ENCODE data around the gene VTCN1.

VTCN1 gene

DNA sequence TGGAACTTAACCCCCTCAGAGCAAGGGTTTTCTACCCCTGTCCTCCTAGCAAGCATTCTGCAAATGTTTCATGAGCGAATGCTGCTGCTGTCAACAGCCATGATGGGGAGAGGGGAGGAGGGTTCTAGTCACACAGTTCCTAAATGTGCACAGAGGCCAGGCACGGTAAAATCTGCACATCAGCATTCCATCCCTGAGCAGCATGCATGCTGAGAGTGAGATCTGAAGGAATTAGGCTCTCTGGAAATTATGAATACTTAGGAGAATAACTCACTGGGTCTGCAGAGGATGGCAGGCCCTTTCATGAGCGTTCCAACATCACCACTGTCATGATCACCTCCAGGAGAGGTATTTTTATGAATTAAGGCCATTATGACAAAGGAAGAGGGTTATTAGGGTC, 2.1 kb downstream of the VTCN1 start:
- no peak for DNase-seq

GRCh38 chr1:117205368-117205767, 5.4 kb downstream of the VTCN1 start:
- DNase-seq = no peak

- no peak for DNase-seq
These were observed 8.9 kb downstream of the VTCN1 start for GRCh38 chr1:117201808-117202207.

GRCh38 chr1:117198097-117198496, 12.6 kb downstream of the VTCN1 start:
- no peak for DNase-seq

- DNase-seq = no peak
These were observed 21.0 kb downstream of the VTCN1 start for GRCh38 chr1:117189726-117190125.

- no peak for DNase-seq
These were observed 21.8 kb downstream of the VTCN1 start for GRCh38 chr1:117188816-117189437.

DNA sequence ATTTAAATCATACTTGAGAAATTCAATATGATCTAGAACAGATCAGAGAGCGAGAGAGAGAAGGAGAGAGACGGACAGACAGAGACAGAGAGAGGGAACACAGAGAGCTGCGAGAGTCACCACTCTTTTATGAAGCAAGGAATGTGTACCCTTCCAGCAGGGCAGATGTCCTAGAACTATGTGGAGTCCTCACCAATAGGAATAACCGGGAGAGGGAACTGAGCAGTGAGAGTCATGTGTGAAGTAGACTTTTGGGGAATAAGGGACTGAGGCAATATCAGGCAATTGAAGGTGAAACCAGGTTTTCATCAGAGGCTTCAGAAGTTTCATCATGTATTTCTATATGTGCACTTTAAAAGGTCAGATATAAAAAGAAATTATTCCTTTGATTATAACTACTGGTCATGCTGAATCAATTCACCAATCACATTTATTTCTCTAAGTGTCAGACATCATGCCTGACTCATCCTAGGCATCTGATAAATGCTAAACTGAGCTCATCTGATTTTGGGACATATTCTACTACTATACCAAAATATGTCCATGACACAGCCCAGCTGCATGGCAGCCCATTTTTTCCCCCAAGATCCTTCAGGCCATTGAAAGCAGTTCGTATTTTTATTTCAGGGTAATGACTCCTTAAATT, 22.4 kb downstream of the VTCN1 start:
- DNase-seq = no peak

GRCh38 chr1:117183112-117183511, 27.6 kb downstream of the VTCN1 start:
- DNase-seq = no peak

- DNase-seq = no peak
These were observed 28.4 kb downstream of the VTCN1 start for GRCh38 chr1:117182319-117182718.

DNA sequence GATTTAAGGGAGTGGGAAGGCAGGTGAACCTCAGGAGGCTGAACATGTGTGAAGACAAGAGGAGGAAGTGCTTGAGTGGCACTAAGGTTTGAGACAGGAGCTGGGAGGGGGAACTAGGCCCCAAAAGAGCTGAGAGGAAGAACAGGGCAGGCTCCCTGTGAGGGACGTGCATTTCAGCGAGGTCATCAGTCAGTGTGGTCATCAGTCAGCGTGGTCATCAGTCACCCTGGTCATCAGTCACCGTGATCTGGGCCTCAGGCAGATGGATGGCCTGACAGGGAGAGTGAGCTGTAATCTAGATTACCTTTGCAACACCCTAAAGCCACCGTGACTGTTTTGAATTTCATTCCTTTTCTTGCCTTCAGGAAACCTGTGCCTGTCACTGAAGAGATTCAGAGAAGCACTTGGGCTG, 29.1 kb downstream of the VTCN1 start:
- no peak for DNase-seq

GRCh38 chr1:117180147-117180967, 30.4 kb downstream of the VTCN1 start:
- no peak for DNase-seq

GRCh38 chr1:117179471-117179870, 31.3 kb downstream of the VTCN1 start:
- no peak for DNase-seq

DNA sequence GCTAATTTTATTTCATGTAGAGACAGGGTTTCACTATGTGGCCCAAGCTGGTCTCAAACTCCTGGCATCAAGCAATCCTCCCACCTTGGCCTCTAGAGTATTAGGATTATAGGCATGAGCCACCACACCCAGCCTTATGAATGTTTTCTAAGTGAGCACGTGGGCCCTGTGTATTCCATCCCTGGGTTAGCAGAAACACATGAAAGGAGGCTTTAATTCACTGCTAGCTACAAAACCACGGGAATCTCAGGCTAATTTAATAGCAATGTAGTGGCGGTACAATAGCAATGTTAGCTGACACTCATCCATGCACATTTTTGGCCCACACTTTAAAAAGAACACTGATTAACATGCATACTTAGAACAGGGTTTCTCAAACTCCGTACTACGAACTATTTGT, 32.0 kb downstream of the VTCN1 start:
- no peak for DNase-seq

DNA sequence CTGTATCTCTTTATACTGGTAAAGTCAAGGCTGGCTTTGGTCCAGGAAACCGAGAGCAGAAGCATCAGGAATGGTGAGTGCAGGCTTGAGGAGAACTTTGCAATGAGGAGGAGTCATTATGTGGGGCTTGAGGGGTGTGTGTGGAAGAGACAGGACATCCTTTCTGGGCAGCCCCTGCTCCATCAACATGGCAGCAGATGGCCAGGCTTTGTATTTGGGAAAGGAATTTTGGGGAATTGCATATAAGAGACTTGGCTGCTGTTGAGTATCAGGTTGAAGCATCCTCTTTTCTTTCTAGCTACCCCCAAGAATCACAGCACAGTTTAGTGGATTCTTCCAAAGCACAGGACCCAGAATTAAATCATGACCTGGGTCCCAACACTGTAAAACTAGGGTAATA, 33.4 kb downstream of the VTCN1 start:
- DNase-seq = no peak

- no peak for DNase-seq
These were observed 34.1 kb downstream of the VTCN1 start for GRCh38 chr1:117176579-117176978.

DNA sequence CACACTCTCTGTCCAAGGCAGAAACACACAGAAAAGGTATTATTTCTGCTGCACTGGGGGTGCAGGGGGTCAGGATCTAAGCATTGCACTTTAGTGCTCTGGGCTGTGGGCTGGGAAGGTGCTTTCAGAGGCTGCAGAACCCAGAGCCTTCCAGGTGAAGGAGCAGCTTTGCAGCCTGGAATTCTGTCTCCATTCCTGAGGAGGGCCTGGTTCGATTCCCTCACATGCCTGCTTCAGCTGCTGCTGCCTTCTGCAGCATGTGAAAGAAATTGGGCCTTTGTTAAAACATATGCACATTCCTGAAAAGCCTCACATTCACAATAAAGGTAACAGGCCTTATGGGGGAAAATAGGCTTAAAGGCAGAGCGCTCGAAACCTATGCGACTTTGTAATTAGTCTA, 35.9 kb downstream of the VTCN1 start:
- no peak for DNase-seq

GRCh38 chr1:117173691-117174090, 37.0 kb downstream of the VTCN1 start:
- no peak for DNase-seq

DNA sequence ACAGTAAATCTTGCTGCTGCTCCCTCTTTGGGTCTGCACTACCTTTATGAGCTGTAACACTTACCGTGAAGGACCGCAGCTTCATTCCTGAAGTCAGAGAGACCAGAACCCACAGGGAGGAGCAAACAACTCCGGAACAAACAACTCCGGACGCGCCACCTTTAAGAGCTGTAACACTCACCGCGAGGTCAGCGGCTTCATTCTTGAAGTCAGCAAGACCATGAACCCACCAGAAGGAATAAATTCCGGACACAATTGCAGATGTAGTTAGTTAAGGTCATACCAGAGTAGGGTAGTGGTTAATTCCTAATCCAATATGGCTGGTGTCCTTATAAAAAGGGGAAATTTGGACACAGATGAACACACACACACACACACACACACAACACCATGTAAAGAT, 37.7 kb downstream of the VTCN1 start:
- DNase-seq = no peak

- no peak for DNase-seq
These were observed 38.7 kb downstream of the VTCN1 start for GRCh38 chr1:117171900-117172511.

- DNase-seq = no peak
These were observed 40.7 kb downstream of the VTCN1 start for GRCh38 chr1:117169871-117170596.

- no peak for DNase-seq
These were observed 43.3 kb downstream of the VTCN1 start for GRCh38 chr1:117167402-117167801.

DNA sequence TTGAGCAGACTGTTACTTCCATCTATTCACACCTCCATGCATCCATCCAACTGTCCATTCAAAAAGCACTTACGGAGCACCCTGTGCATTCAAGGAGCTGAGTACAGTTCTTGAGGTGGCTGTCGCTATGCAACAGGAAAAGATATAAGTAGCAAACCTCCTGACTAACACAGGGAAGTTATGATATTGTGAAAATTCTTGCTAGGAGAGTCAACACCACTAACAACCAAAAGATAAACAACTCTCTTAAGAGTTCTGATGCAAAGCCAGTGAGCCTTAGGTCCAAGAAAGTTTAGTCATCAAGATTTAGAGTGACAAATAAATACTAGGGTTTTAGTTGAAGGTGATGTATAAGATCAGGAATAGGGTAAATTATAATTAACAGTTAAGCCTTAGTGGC, 44.7 kb downstream of the VTCN1 start:
- peak; percentile 63 for DNase-seq

- DNase-seq = no peak
These were observed 46.5 kb downstream of the VTCN1 start for GRCh38 chr1:117164209-117164608.
